ENCODE data around the gene SFXN4. TPM values are rescaled to one million over a fixed set of nuclear protein-coding genes. Genes with fewer than 3 reads are reported as not detected.
"Not testable (repeated sequence)": the region's sequence is repeated elsewhere in the genome, so short reads cannot be mapped to it uniquely, and the experiment has no call there.

The SFXN4 gene
- total RNA-seq, 2 donors from 2014 or later = 30.8 to 37.0 TPM

- DNase-seq = peak in 1 of 2 donors; percentile 37
- peak; percentile 27 for ATAC-seq
- intact Hi-C loops (cut with DNase I, micrococcal nuclease) = loop anchor here in 1 of 2 donors (5.0 kb wide), 1 partner anchor 249 kb away; no protein-coding TSS in a partner anchor
Observed at GRCh38 chr10:119198438-119198837, 32.9 kb upstream of the SFXN4 start.

GRCh38 chr10:119197921-119198320 lies 32.4 kb upstream of the SFXN4 start:
- DNase-seq (no peak), ATAC-seq (no peak)
- intact Hi-C loops (cut with DNase I, micrococcal nuclease) = loop anchor here in 1 of 2 donors (5.0 kb wide), 1 partner anchor 249 kb away; no protein-coding TSS in a partner anchor

- ATAC-seq (no peak), DNase-seq (no peak)
- intact Hi-C loops (cut with DNase I, micrococcal nuclease) = no loop called here
Observed at GRCh38 chr10:119191881-119192280, 26.4 kb upstream of the SFXN4 start.

- ATAC-seq (no peak), DNase-seq (no peak)
- intact Hi-C loops (cut with DNase I, micrococcal nuclease) = no loop called here
Observed at GRCh38 chr10:119190954-119191785, 25.7 kb upstream of the SFXN4 start.

- ATAC-seq = no peak
Observed at GRCh38 chr10:119190353-119190752, 24.8 kb upstream of the SFXN4 start.

GRCh38 chr10:119189811-119190282 lies 24.3 kb upstream of the SFXN4 start:
- intact Hi-C loops (cut with DNase I, micrococcal nuclease) = no loop called here
- DNase-seq (no peak), ATAC-seq (no peak)

More at GRCh38 chr10:119190353-119190752, 24.8 kb upstream of the SFXN4 start:
- intact Hi-C loops (cut with DNase I, micrococcal nuclease) = no loop called here
- no peak for DNase-seq

- ATAC-seq (no peak), DNase-seq (no peak)
- intact Hi-C loops (cut with DNase I, micrococcal nuclease) = no loop called here
Observed at GRCh38 chr10:119183664-119184412, 18.3 kb upstream of the SFXN4 start.

- intact Hi-C loops (cut with DNase I, micrococcal nuclease); DNase-seq; ATAC-seq: not testable (repeated sequence)
Observed at GRCh38 chr10:119180850-119181400, 15.4 kb upstream of the SFXN4 start.

- peak; percentile 92 to 96 for DNase-seq
- intact Hi-C loops (cut with DNase I, micrococcal nuclease) = no loop called here
- peak; percentile 98 for ATAC-seq
Observed at GRCh38 chr10:119178372-119179119, 13.0 kb upstream of the SFXN4 start, which contains the start of gene PRDX3. Gene PRDX3 (minus strand): TSS chr10:119178812. CDS start chr10:119178790, 22 bp downstream.

GRCh38 chr10:119177708-119178371 lies 12.3 kb upstream of the SFXN4 start:
- DNase-seq (no peak), ATAC-seq (peak; percentile 35)
- intact Hi-C loops (cut with DNase I, micrococcal nuclease) = no loop called here

- ATAC-seq (no peak), DNase-seq (no peak)
- intact Hi-C loops (cut with DNase I, micrococcal nuclease) = no loop called here
Observed at GRCh38 chr10:119176166-119176565, 10.7 kb upstream of the SFXN4 start.

- no peak for ATAC-seq
- intact Hi-C loops (cut with DNase I, micrococcal nuclease) = no loop called here
Observed at GRCh38 chr10:119174109-119174508, 8.6 kb upstream of the SFXN4 start.

GRCh38 chr10:119167041-119167440 lies 1.5 kb upstream of the SFXN4 start:
- DNase-seq (no peak), ATAC-seq (no peak)
- intact Hi-C loops (cut with DNase I, micrococcal nuclease) = no loop called here

More at GRCh38 chr10:119174109-119174508, 8.6 kb upstream of the SFXN4 start:
- DNase-seq = no peak

GRCh38 chr10:119166564-119166963 lies 1.1 kb upstream of the SFXN4 start:
- DNase-seq = no peak
- intact Hi-C loops (cut with DNase I, micrococcal nuclease) = no loop called here
- ATAC-seq = no peak

GRCh38 chr10:119166118-119166500 lies 595 bp upstream of the SFXN4 start:
- intact Hi-C loops (cut with DNase I, micrococcal nuclease) = no loop called here
- DNase-seq (no peak), ATAC-seq (peak; percentile 16)

GRCh38 chr10:119162452-119163092 lies 2.9 kb downstream of the SFXN4 start:
- ATAC-seq = no peak
- DNase-seq = no peak
- intact Hi-C loops (cut with DNase I, micrococcal nuclease) = no loop called here

GRCh38 chr10:119161680-119162451 lies 3.6 kb downstream of the SFXN4 start:
- intact Hi-C loops (cut with DNase I, micrococcal nuclease) = no loop called here
- no peak for ATAC-seq
- no peak for DNase-seq

Data from left colon (tissue), 2 donors.